ENCODE measurements around the gene AHDC1. TPM values are rescaled to one million over a fixed set of nuclear protein-coding genes. Genes with fewer than 3 reads are reported as not detected.

Gene AHDC1
- total RNA-seq, 4 donors from 2014 or later, result 25.5 to 91.4 (median 47.8) TPM

DNA sequence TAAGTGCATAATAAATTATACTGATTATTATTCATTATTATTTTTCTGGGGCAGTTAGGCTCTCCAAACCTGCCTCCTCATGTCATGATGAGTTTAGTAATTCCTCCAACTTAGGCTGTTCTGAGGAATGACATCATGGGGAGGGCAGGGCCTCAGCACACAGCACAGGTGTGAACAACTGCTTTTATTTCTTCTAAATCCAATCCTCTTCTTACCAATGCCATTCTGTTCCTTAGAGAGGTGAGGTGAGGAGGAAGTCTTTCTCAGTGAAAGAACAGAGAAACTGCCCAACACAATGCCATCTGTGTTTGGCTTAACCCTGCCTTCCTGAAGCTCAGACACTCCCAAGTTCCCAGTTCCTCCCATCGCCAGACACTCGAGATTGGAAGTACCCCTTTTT, 68.6 kb downstream of the AHDC1 start:
- Histone ChIP-seq H3K27ac (peak overlapping the region; percentile 74 to 95 (median 92)), H3K4me1 (peaks cover 39 to 57% of the 10 kb centered on the region in 2 donors), H3K9me3 (no peaks in the 10 kb centered on the region), H3K36me3 (peaks cover 0 to 6% of the 10 kb centered on the region in 2 donors), H3K27me3 (no peaks in the 10 kb centered on the region), H3K4me3 (replicated peaks in 1 of 3) (no peak overlapping the region)
- 6 to 38% methylated on average over 2 of the region's 2 CpGs for WGBS, 2 donors
- TF ChIP-seq, protein P1, sequence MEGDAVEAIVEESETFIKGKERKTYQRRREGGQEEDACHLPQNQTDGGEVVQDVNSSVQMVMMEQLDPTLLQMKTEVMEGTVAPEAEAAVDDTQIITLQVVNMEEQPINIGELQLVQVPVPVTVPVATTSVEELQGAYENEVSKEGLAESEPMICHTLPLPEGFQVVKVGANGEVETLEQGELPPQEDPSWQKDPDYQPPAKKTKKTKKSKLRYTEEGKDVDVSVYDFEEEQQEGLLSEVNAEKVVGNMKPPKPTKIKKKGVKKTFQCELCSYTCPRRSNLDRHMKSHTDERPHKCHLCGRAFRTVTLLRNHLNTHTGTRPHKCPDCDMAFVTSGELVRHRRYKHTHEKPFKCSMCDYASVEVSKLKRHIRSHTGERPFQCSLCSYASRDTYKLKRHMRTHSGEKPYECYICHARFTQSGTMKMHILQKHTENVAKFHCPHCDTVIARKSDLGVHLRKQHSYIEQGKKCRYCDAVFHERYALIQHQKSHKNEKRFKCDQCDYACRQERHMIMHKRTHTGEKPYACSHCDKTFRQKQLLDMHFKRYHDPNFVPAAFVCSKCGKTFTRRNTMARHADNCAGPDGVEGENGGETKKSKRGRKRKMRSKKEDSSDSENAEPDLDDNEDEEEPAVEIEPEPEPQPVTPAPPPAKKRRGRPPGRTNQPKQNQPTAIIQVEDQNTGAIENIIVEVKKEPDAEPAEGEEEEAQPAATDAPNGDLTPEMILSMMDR (IDR thresholded peaks at IDR 0.05), result no peak
- TF ChIP-seq POLR2A (IDR thresholded peaks at IDR 0.05), result no peak
- no peak for DNase-seq
- intact Hi-C loops (cut with DNase I), result no loop called here

DNA sequence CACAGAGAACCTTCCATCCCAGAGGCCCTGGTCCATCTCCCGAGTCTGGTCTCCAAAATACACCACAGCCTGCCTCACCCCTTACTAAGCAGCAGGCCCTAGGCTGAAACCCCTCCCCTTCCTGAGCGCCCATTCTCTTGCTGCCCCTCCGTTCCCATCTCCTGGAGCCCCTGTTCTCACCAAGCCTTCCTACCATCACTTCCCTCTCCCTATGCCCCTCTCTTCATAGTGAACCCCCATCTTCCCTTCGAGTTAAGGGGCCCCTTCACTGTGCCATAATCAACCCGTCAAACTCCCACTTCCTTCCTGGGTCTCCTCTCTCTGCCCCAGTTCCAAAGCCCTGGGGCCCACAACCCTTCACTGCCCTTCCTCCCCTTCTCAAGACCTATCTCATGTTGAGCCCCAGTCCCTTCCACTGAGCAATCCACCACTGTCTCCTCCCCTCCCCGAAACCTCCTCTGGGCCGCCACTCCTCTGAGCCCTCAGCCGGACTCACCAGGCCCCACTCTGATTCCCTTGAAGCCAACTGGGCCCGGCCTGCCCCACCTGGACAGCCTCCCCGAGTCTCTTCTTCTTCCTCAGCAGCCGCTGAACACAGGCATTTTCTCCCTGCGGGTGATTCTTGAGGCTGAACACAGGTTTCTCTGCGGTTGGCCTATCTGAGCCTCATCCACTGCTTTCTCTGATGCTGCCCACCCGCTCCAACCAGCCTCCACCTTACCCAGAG, 71.8 kb downstream of the AHDC1 start:
- intact Hi-C loops (cut with DNase I), result no loop called here
- Histone ChIP-seq H3K4me3 (replicated peaks in 1 of 3) (no peak overlapping the region), H3K9me3 (no peaks in the 10 kb centered on the region), H3K4me1 (peaks cover 33 to 54% of the 10 kb centered on the region in 2 donors), H3K27ac (peak overlapping the region in 1 of 3 donors; percentile 23), H3K27me3 (no peaks in the 10 kb centered on the region), H3K36me3 (peaks cover 0 to 6% of the 10 kb centered on the region in 2 donors)
- TF ChIP-seq POLR2A (IDR thresholded peaks at IDR 0.05), result no peak
- TF ChIP-seq, protein P1 (IDR thresholded peaks at IDR 0.05), result no peak
- no peak for DNase-seq
- WGBS, 2 donors, result 89 to 92% methylated on average over 14 of the region's 14 CpGs

DNA sequence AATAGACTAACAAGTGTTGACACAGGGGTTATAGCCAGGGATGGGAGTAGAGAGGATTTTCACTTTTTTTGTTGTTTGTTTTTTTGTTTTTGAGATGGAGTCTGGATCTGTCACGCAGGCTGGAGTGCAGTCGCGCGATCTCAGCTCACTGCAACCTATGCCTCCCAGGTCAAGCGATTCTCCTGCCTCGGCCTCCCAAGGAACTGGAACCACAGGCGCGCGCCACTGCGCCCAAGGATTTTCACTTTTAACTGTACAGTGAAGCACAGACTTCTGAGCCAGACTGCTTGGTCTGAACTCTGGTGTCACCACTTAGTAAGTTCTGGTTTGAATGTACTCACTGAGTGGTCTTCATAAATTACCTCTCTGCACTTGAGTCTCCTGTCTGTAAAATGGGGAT, 73.8 kb downstream of the AHDC1 start:
- Histone ChIP-seq H3K27ac (peak overlapping the region; percentile 58 to 90 (median 80)), H3K4me1 (peaks cover 18 to 47% of the 10 kb centered on the region in 2 donors), H3K27me3 (no peaks in the 10 kb centered on the region), H3K36me3 (peaks cover 0 to 6% of the 10 kb centered on the region in 2 donors), H3K4me3 (replicated peaks in 1 of 3) (no peak overlapping the region), H3K9me3 (no peaks in the 10 kb centered on the region)
- intact Hi-C loops (cut with DNase I), result no loop called here
- no peak for DNase-seq
- WGBS, 2 donors, result 96% methylated on average over 10 of the region's 10 CpGs
- TF ChIP-seq, protein P1 (IDR thresholded peaks at IDR 0.05), result no peak
- TF ChIP-seq POLR2A (IDR thresholded peaks at IDR 0.05), result no peak

DNA sequence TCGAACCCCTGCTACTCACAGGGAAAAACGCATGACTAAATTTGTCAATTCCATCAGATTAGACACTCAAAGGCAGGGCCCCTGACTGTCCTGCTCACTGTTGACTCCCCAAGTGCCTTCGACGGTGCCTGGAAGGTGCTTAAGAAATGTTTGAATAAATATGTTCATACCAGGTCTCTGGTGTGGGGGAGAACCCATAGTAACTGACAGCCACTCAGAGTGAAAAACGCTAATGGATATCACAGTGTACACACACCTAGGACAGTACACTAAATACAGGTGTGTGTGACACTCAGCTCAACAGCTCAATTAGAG, 74.3 kb downstream of the AHDC1 start:
- peaks cover 18 to 42% of the 10 kb centered on the region in 2 donors for H3K4me1 ChIP-seq
- peak in 1 of 2 donors; percentile 44 for DNase-seq
- TF ChIP-seq POLR2A (IDR thresholded peaks at IDR 0.05), result no peak
- TF ChIP-seq, protein P1 (IDR thresholded peaks at IDR 0.05), result no peak
- no peak overlapping the region for H3K4me3 ChIP-seq (replicated peaks in 1 of 3)
- no peaks in the 10 kb centered on the region for H3K9me3 ChIP-seq
- H3K27me3 ChIP-seq, result no peaks in the 10 kb centered on the region
- H3K27ac ChIP-seq, result peak overlapping the region; percentile 58 to 90 (median 80)
- intact Hi-C loops (cut with DNase I), result no loop called here
- 31 to 55% methylated on average over 2 to 5 of the region's 5 CpGs for WGBS, 2 donors
- H3K36me3 ChIP-seq, result peaks cover 0 to 6% of the 10 kb centered on the region in 2 donors
